Measurements from ENCODE around the gene TTC31. TPM values are rescaled to one million over a fixed set of nuclear protein-coding genes. Genes with fewer than 3 reads are reported as not detected.
A peak's percentile ranks its signal among the peaks of the same experiment; 100 is the strongest.
"Not testable (repeated sequence)": the region's sequence is repeated elsewhere in the genome, so short reads cannot be mapped to it uniquely, and the experiment has no call there.

TTC31 gene
- total RNA-seq: 10 to 100 TPM; 23.6 to 29.7 TPM
- long read RNA-seq, partial matches to known transcripts: 2 of 12 reads
- long read RNA-seq, other reads (novel, unspliced or antisense): 9 of 12 reads

GRCh38 chr2:74482801-74483674, at the start of gene TTC31, which contains the start of gene CCDC142:
Gene TTC31, plus strand, starts transcription at chr2:74483081. Its CDS starts 15 bp downstream, at chr2:74483096.
Gene CCDC142, minus strand, starts transcription at chr2:74482998. Its CDS starts 161 bp downstream, at chr2:74482837.
- DNase-seq: peak; percentile 97 to 98
- intact Hi-C loops (cut with DNase I, micrococcal nuclease): loop anchor here in 1 of 2 donors (5.0 kb wide), 1 partner anchor 104 kb away; no protein-coding TSS in a partner anchor
- ATAC-seq: peak; percentile 93

- ATAC-seq: no peak
- intact Hi-C loops (cut with DNase I, micrococcal nuclease): no loop called here
- DNase-seq: no peak
These were observed 46.6 kb upstream of the TTC31 start for GRCh38 chr2:74436111-74436805.

DNA sequence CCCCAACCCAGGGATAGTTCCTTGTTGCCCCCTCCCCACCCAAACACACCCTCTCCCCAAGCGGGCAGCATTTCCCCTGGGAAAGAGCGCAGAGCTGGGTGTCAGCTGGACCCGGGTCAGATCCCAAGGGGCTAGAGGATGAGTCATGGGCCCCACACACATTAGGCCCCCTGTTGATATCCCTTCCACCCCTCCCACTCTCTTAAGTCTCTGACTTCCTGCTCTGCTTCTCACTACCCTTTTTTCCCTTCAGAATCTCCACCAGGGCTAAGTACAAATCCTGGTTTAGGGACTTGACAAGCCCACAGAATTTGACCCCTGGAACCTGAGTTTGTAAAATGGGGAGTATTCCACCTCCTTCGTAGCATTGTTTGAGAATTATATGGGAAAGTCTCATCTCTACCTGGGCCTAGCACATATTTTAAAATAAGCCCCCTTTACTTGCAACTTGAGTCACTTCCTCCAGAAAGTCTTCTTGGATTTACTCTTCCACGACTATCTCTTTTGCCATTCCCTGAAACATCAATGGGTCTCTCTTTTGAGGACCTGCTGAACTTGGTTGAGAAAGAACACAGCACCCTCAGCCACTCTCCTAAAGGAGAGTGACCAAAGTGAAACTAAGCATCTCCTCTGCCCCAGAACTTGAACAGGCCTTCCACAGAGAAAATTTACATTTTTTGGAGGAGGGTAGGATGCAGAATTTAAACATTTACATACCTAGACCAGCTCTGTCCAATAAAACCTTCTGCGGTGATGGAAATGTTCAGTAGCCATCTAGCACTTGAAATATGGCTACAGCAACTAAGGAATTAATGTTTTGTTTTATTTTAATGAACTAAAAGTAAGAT, 45.8 kb upstream of the TTC31 start:
- no peak for DNase-seq
- ATAC-seq: no peak
- intact Hi-C loops (cut with DNase I, micrococcal nuclease): no loop called here

- no peak for DNase-seq
- intact Hi-C loops (cut with DNase I, micrococcal nuclease): no loop called here
- no peak for ATAC-seq
These were observed 44.6 kb upstream of the TTC31 start for GRCh38 chr2:74438248-74438647.

- intact Hi-C loops (cut with DNase I, micrococcal nuclease): no loop called here
- ATAC-seq: no peak
- peak in 1 of 2 donors; percentile 29 for DNase-seq
These were observed 43.5 kb upstream of the TTC31 start for GRCh38 chr2:74439373-74439772.

DNA sequence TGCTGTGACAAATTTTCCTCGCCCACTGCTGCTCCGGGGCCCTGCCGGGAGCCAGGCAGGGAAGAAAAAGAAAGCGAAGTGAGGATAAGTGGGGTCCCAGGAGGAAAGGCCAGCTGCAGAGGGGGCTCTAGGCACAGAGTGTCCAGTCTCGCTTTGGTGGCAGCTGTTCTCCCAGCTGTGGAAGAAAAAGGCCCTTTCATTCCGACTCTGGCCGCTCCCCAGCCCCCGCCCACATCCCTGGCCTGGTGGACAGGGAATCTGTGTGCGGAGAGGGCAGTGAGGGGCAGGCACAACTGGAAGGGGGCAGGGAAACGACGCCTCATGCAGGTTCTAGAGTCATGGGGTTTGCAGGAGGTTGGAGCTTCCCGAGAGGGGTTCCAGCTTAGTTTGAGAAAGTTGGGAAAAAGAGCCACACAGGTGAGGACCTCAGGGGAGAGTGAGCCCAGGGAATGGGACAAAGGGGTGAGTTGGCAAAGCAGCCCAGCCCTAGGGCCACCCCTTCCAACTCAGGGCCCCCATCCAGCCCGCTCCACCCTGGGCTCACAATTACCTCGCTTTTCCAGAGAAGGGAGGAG, 43.0 kb upstream of the TTC31 start:
- DNase-seq (peak; percentile 54 to 60), ATAC-seq (no peak)
- intact Hi-C loops (cut with DNase I, micrococcal nuclease): no loop called here

DNA sequence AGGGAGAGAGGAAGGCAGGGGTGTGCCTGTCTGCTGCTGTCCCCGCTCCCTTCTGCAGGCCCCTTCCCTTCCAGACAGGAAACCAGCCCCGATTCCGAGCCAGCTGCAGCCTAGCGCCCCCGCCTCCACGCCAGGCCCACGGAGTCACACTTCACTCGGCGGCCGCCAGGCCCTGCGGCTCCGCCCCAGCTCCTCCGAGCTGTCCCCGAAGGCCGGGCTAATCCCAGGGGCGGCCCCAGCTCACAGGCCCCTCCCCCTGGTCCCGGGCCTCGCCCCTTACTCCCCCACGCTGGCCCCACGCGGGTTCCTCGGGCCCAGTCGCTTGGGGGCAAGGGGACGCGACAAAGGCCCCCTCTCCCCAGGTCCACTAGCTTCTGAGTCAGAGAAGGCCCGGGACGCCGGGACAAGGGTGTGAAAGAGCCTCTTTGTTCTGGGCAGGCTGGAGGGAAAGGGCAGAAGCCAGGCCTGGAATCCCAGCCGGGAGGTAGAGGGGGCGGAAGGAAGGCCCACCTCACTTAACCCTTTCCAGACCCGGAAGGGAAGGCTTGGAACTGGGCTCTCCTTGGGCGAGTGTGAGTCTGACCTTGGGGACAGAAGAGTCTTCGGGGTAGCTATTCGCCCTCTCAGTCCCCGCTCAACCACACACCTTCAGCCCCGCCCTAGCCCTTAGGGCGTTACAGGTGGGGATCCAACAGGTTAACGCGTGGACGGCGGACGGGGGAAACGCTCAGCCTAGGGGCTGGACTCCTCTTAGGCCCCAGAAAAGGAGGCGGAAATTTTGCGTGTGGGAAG, 42.3 kb upstream of the TTC31 start:
- ATAC-seq (peak; percentile 77), DNase-seq (peak; percentile 88 to 90)
- intact Hi-C loops (cut with DNase I, micrococcal nuclease): no loop called here

DNA sequence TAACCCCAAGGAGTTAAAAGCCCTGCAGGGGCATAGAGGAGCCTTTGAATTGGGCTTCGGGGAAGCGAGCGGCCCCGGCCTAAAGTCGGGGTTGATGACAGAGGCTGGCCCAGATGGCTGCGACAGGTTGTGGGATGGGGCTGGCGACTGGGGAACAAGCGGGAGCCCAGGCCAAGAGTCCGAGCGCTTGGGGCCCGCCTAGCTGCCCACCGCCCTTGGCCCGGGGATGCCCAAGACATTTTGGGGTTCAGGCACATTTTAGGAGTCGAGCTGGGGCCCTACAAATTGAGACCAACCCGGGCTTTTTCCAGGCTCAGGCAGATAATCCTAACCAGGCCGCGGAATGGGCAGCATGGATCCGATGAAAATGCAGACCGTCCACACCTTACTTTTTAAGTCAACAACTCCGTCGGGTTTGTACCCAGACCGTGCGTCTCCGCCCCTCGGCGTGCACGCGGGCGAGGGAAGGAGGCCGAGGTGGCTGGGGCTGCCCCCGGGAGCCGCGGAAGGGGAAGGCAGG, 41.7 kb upstream of the TTC31 start:
- intact Hi-C loops (cut with DNase I, micrococcal nuclease): no loop called here
- DNase-seq (no peak), ATAC-seq (peak; percentile 39)

DNA sequence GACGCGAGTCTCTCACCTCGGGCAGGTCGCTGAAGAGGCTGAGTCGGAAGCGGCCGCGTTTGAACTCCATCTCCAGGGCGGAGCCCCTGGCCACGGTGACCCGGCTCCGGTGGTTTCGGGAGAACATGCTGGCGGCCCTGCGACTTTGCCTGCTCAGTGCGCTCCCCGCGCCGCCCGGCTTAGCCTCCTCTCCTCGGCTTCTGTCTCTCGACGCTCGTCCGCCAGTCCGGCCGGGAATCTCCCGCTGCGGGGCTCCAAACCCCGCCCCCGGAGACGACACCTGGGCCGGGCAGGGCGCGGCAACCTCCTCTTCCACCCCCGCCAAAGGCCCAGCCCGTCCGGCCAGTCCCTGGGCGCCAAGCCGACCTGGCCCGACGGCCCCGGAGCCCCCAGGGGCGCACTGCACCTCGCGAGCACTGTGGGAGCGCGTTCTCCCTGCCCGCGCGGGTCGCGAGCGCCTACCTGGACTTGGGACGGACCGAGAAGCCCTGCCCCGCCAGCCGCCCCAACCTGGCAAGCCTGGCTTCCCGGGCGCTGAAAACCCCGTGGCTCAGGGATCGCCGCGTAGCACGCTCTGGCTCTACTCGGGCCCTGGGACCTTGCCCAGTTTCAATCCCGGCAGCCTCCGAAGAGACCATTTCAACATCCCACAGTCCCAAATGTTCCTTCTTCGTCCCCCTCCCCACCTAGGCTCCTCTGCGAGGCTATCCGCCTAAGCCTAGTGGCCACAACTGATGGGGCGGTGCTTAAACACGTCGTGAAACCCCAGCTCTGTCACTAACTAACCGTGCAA, 41.0 kb upstream of the TTC31 start, which contains the start of gene RTKN:
Gene RTKN, minus strand, starts transcription at position 248 of the 793 bp plus-strand sequence. Its CDS starts 121 bp downstream, at position 127.
- intact Hi-C loops (cut with DNase I, micrococcal nuclease): no loop called here
- DNase-seq (peak; percentile 79 to 85), ATAC-seq (peak; percentile 71)

- peak in 1 of 2 donors; percentile 39 for DNase-seq
- intact Hi-C loops (cut with DNase I, micrococcal nuclease); ATAC-seq: not testable (repeated sequence)
These were observed 40.2 kb upstream of the TTC31 start for GRCh38 chr2:74442483-74443297.

- ATAC-seq (no peak), DNase-seq (no peak)
- intact Hi-C loops (cut with DNase I, micrococcal nuclease): no loop called here
These were observed 38.2 kb upstream of the TTC31 start for GRCh38 chr2:74444498-74445318.

- DNase-seq (no peak), ATAC-seq (peak; percentile 73)
- intact Hi-C loops (cut with DNase I, micrococcal nuclease): no loop called here
These were observed 35.5 kb upstream of the TTC31 start for GRCh38 chr2:74447230-74447999.

DNA sequence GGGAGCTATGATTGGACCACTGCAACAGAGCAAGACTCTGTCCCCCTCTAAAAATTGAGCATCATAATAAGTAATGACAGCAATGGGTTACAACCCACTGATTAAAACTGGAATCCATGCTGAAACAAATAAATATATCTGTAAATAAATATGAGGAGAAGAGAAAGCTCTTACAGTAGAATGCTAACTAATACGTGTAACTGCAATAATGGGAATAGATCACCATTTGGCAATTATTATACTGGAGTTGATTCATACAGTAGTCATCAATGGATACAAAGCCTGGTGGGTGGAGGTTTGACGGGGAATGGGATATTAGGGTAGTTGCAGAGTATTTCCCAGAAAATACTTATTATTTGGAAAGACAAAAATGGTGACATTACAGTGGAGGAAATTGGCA, 34.1 kb upstream of the TTC31 start:
- ATAC-seq (no peak), DNase-seq (no peak)
- intact Hi-C loops (cut with DNase I, micrococcal nuclease): no loop called here

GRCh38 chr2:74450570-74451190, 32.2 kb upstream of the TTC31 start:
- intact Hi-C loops (cut with DNase I, micrococcal nuclease): no loop called here
- no peak for DNase-seq
- no peak for ATAC-seq

Data from left colon (tissue), 2 donors.